GM12878 (cell line): Measurements from ENCODE around the gene LRRC3.

ENCODE experiments used
- EZH2 ChIP-seq: IDR thresholded peaks from 2 replicates; pipeline ENCODE4 v1.6.1; 2012; ENCODE audit warnings: low read depth, mild to moderate bottlenecking, control low read depth, inconsistent platforms, low read length, borderline replicate concordance; ENCODE audit not compliant: control insufficient read depth
- POLR2A ChIP-seq: IDR thresholded peaks from 2 replicates; pipeline ENCODE4 v1.6.1; 2011; ENCODE audit warnings: low read depth, mild to moderate bottlenecking, low read length
- POLR2AphosphoS5 ChIP-seq: IDR thresholded peaks from 2 replicates; pipeline ENCODE4 v1.6.1; 2011; ENCODE audit warnings: mild to moderate bottlenecking, low read length, inconsistent platforms
- RAD21 ChIP-seq: IDR thresholded peaks from 2 replicates; pipeline ENCODE4 v1.6.1; 2011; ENCODE audit warnings: mild to moderate bottlenecking, low read depth, low read length, moderate library complexity; ENCODE audit not compliant: insufficient read depth
- SMC3 ChIP-seq: IDR thresholded peaks from 2 replicates; pipeline ENCODE4 v1.6.1; 2011; ENCODE audit warnings: low read length, improper control_type of control experiment, borderline replicate concordance
- SREBF2 ChIP-seq: IDR thresholded peaks from 2 replicates; pipeline ENCODE4 v1.6.1; 2012; ENCODE audit warnings: mild to moderate bottlenecking, low read length
- TF ChIP-seq, protein P1 (sequence below), 3 experiments: IDR thresholded peaks in 2 of 3; conservative IDR thresholded peaks in 1 of 3; 2 replicates each; pipeline ENCODE4 v1.5.1; 2011; ENCODE audit warnings: low read depth in 3 of 3, low read length in 3 of 3, mild to moderate bottlenecking in 3 of 3, control low read depth in 2 of 3, moderate library complexity in 2 of 3, inconsistent platforms in 1 of 3, mixed read lengths in 1 of 3; ENCODE audit not compliant: control insufficient read depth in 2 of 3, insufficient read depth in 1 of 3; ENCODE audit errors: extremely low read depth in 1 of 3

DNA sequence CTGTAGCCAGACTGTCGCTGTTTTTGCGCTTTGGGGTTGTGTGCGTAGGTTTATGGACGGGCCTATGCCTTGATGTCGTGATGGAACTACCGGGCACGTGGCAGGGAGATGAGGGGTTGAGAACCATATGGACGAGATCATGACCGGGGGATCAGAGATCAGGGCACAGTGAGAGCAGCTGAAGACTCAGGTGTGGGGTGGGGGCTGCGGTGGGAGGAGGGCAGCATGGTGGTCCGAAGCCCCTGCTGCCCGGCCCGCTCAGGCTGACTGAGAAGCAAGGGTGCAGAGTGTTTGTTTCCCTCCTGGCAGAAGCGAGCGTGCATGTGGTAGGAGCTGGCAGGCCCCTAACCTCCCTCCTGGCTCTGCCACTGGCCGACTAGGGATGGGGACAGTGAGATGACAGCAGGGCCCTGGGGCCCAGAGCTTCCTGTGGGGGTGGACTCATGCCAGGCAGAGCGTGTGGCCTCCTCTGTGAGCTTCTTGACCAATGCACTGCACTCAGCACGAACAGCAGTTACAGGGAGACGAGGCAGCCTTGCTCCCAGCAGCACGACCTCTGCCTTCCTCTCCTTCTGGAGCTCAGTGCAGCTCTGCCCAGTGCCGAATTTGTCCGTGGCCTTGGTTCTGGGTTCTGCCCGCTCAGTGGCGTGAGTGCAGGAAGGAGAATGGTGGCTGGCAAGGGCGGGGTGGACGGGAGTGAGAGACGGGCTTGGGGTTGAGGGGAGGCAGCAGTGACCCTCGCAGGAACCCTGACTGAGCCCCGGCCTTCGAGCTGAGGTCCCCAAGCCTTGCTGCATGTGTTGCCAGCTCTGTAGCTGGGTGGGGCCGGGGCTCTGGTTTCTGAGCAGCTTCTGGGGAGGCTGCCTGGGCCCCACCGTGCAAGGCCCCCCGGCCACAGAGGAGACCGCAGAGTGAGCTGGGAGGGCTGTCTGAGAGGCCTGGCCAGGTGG, 22.2 kb upstream of the LRRC3 start:
- TF ChIP-seq RAD21 (no peak), POLR2A (no peak), EZH2 (no peak), SMC3 (no peak), POLR2AphosphoS5 (no peak), SREBF2 (no peak)
- TF ChIP-seq, protein P1, sequence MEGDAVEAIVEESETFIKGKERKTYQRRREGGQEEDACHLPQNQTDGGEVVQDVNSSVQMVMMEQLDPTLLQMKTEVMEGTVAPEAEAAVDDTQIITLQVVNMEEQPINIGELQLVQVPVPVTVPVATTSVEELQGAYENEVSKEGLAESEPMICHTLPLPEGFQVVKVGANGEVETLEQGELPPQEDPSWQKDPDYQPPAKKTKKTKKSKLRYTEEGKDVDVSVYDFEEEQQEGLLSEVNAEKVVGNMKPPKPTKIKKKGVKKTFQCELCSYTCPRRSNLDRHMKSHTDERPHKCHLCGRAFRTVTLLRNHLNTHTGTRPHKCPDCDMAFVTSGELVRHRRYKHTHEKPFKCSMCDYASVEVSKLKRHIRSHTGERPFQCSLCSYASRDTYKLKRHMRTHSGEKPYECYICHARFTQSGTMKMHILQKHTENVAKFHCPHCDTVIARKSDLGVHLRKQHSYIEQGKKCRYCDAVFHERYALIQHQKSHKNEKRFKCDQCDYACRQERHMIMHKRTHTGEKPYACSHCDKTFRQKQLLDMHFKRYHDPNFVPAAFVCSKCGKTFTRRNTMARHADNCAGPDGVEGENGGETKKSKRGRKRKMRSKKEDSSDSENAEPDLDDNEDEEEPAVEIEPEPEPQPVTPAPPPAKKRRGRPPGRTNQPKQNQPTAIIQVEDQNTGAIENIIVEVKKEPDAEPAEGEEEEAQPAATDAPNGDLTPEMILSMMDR (IDR thresholded peaks at IDR 0.05 in 2 of 3, conservative IDR thresholded peaks at IDR 0.05 in 1 of 3; ENCODE audit: control insufficient read depth in 2 of 3, extremely low read depth in 1 of 3, insufficient read depth in 1 of 3, low read depth in 3 of 3, low read length in 3 of 3) = no peak
